Neural cell (in vitro differentiated cells): ENCODE results near the gene PSG2.
"Not testable (repeated sequence)": the region's sequence is repeated elsewhere in the genome, so short reads cannot be mapped to it uniquely, and the experiment has no call there.

Source experiments
- EP300 ChIP-seq: fragments of 450-650 bp; conservative IDR thresholded peaks from 2 replicates; pipeline ENCODE4 v1.6.1; 2014; ENCODE audit warnings: antibody characterized with exemption, mild to moderate bottlenecking, moderate library complexity; ENCODE audit not compliant: poor library complexity, severe bottlenecking
- EZH2 ChIP-seq: fragments of 200-600, 300-800 bp; shearing (Covaris generic), sonication (generic); IDR thresholded peaks from 2 replicates; pipeline ENCODE4 v1.6.1; 2014; ENCODE audit warnings: antibody characterized with exemption, low read length, borderline replicate concordance, mild to moderate bottlenecking; ENCODE audit not compliant: insufficient read depth, poor library complexity, severe bottlenecking
- MXI1 ChIP-seq: fragments of 450-650 bp; conservative IDR thresholded peaks from 2 replicates; pipeline ENCODE4 v1.6.1; 2014; ENCODE audit warnings: antibody characterized with exemption, mild to moderate bottlenecking; ENCODE audit not compliant: poor library complexity, severe bottlenecking
- POLR2AphosphoS5 ChIP-seq: IDR thresholded peaks from 2 replicates; pipeline ENCODE4 v1.6.1; 2012
- RAD21 ChIP-seq: fragments of 450-650 bp; conservative IDR thresholded peaks from 2 replicates; pipeline ENCODE4 v1.6.1; 2014; ENCODE audit warnings: antibody characterized with exemption, mild to moderate bottlenecking, moderate library complexity
- SMC3 ChIP-seq: fragments of 450-650 bp; conservative IDR thresholded peaks from 2 replicates; pipeline ENCODE4 v1.6.1; 2014; ENCODE audit warnings: antibody characterized with exemption, mild to moderate bottlenecking, moderate library complexity; ENCODE audit not compliant: poor library complexity
- TAF1 ChIP-seq: IDR thresholded peaks from 2 replicates; pipeline ENCODE4 v1.6.1; 2012; ENCODE audit warnings: low read depth
- TF ChIP-seq, protein P1 (sequence below): fragments of 450-650 bp; IDR thresholded peaks from 2 replicates; pipeline ENCODE4 v1.5.1; 2014; ENCODE audit warnings: antibody characterized with exemption, mild to moderate bottlenecking, moderate library complexity; ENCODE audit not compliant: poor library complexity, severe bottlenecking
- TF ChIP-seq, protein P2 (sequence below): IDR thresholded peaks from 2 replicates; pipeline ENCODE4 v1.6.1; 2012; ENCODE audit warnings: borderline replicate concordance

DNA sequence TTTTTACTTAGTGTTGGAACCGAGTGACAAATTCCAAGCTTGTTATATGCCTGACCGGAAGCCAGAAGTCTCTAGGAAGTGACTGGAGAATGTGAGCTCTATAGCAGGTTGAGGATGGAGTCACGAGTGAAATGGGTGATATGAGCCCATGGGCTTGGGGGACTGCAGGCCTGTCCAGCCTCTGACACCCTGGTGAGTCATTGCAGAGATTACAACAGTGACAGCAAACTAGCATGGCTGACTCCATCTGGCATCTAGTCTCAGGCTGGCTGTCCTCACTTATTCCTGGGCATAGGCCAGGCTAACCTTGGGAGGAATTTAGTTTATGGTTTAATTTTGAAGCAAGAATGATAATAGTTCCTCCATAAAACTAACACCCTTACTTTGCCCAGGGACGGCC, 4.6 kb downstream of the PSG2 start:
- TF ChIP-seq, protein P1, sequence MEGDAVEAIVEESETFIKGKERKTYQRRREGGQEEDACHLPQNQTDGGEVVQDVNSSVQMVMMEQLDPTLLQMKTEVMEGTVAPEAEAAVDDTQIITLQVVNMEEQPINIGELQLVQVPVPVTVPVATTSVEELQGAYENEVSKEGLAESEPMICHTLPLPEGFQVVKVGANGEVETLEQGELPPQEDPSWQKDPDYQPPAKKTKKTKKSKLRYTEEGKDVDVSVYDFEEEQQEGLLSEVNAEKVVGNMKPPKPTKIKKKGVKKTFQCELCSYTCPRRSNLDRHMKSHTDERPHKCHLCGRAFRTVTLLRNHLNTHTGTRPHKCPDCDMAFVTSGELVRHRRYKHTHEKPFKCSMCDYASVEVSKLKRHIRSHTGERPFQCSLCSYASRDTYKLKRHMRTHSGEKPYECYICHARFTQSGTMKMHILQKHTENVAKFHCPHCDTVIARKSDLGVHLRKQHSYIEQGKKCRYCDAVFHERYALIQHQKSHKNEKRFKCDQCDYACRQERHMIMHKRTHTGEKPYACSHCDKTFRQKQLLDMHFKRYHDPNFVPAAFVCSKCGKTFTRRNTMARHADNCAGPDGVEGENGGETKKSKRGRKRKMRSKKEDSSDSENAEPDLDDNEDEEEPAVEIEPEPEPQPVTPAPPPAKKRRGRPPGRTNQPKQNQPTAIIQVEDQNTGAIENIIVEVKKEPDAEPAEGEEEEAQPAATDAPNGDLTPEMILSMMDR = not testable (repeated sequence)
- TF ChIP-seq POLR2AphosphoS5, EZH2, EP300, TAF1, MXI1, RAD21, SMC3: not testable (repeated sequence)
- TF ChIP-seq, protein P2, sequence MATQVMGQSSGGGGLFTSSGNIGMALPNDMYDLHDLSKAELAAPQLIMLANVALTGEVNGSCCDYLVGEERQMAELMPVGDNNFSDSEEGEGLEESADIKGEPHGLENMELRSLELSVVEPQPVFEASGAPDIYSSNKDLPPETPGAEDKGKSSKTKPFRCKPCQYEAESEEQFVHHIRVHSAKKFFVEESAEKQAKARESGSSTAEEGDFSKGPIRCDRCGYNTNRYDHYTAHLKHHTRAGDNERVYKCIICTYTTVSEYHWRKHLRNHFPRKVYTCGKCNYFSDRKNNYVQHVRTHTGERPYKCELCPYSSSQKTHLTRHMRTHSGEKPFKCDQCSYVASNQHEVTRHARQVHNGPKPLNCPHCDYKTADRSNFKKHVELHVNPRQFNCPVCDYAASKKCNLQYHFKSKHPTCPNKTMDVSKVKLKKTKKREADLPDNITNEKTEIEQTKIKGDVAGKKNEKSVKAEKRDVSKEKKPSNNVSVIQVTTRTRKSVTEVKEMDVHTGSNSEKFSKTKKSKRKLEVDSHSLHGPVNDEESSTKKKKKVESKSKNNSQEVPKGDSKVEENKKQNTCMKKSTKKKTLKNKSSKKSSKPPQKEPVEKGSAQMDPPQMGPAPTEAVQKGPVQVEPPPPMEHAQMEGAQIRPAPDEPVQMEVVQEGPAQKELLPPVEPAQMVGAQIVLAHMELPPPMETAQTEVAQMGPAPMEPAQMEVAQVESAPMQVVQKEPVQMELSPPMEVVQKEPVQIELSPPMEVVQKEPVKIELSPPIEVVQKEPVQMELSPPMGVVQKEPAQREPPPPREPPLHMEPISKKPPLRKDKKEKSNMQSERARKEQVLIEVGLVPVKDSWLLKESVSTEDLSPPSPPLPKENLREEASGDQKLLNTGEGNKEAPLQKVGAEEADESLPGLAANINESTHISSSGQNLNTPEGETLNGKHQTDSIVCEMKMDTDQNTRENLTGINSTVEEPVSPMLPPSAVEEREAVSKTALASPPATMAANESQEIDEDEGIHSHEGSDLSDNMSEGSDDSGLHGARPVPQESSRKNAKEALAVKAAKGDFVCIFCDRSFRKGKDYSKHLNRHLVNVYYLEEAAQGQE = not testable (repeated sequence)
